G401 (cell line): ENCODE results near the gene CXCL9. TPM values are rescaled to one million over a fixed set of nuclear protein-coding genes. Genes with fewer than 3 reads are reported as not detected.
"Not testable (repeated sequence)": the region's sequence is repeated elsewhere in the genome, so short reads cannot be mapped to it uniquely, and the experiment has no call there.

Experiments used
- DNase-seq: peaks from one replicate; pipeline ENCODE4 v3.0.0-alpha.2; 2015; ENCODE audit warnings: low spot score
- in situ Hi-C: cut with HindIII; loops from 2 replicates; pipeline ENCODE4 v1.10.0; 2016; ENCODE audit warnings: low sequenced_read_pairs, mixed read lengths
- total RNA-seq: library from RNA; depleted of rRNA; stranded (reverse); fragments of >200 nt; shearing (Covaris generic); gene quantifications from 2 replicates; pipeline ENCODE4 v1.2.3, GENCODE V29; 2014; rRNA removed

CXCL9 gene
- total RNA-seq, 1 experiment from 2014 or later = not detected

DNA sequence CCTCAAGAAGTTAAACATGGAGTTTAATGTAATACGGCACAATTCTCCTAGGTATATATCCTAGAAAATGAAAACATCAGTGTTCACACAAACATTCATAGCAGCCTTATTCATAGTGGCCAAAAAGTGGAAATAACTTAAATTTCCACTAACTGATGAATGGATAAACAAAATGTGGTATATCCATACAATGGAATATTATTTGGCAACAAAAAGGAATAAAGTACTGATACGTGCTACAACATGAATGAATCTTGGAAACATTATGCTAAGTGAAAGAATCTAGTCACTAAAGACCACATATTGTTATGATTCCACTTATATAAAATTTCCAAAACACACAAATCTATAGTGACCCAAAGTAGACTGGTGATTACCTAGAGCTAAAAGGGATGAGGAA is 31.1 kb downstream of the CXCL9 start:
- no peak for DNase-seq
- in situ Hi-C loops = no loop called here

GRCh38 chr4:75973766-75974165 is 33.5 kb downstream of the CXCL9 start:
- in situ Hi-C loops = no loop called here

DNA sequence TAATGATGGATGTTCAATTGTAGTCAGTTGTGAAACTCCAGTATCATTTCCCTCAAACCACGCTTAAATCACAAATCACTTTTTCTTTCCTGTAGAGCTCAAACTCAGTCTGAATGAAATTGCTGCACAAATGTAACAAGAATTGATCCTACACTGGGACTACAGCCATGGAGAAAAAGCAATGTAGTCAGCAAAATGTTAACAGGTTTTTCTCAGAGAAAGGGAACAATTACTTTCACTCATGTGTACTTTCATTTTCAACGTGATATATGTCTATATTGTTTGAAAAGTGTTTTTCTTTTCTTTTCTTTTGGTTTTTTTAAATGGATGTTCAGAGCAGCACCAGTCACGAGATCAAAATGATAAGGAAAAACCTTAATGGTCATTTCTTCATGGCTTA is 39.2 kb downstream of the CXCL9 start:
- in situ Hi-C loops = no loop called here
- DNase-seq = no peak

More at GRCh38 chr4:75973766-75974165, 33.5 kb downstream of the CXCL9 start:
- no peak for DNase-seq

GRCh38 chr4:75963558-75963957 is 43.8 kb downstream of the CXCL9 start:
- no peak for DNase-seq

DNA sequence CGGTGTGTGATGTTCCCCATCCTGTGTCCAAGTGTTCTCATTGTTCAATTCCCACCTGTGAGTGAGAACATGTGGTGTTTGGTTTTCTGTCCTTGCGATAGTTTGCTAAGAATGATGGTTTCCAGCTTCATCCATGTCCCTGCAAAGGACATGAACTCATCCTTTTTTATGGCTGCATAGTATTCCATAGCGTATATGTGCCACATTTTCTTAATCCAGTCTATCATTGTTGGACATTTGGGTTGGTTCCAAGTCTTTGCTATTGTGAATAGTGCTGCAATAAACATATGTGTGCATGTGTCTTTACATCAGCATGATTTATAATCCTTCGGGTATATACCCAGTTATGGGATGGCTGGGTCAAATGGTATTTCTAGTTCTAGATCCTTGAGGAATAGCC is 45.2 kb downstream of the CXCL9 start:
- DNase-seq, in situ Hi-C loops: not testable (repeated sequence)

More at GRCh38 chr4:75963558-75963957, 43.8 kb downstream of the CXCL9 start:
- in situ Hi-C loops = no loop called here

- in situ Hi-C loops, DNase-seq: not testable (repeated sequence)
Observed at GRCh38 chr4:75958546-75958945, 48.8 kb downstream of the CXCL9 start.

DNA sequence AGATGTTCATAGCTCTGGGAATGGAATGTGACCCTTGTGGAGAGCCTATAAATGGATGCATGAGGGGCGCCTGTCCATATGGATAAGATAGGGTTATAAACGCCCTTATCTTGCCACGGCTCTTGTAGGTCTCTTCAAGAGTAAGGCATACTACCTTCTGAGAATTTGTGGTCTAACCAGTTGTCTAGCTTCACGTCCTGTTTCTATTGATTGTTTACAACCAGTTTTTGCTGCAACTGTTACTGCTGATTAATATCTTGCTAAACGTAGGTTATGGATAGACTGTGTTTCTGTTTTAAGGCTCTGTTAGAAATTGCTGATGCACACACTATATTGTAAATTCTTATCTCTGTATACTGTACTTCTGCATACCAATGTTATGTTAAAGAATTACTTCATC is 52.5 kb downstream of the CXCL9 start:
- DNase-seq, in situ Hi-C loops: not testable (repeated sequence)

DNA sequence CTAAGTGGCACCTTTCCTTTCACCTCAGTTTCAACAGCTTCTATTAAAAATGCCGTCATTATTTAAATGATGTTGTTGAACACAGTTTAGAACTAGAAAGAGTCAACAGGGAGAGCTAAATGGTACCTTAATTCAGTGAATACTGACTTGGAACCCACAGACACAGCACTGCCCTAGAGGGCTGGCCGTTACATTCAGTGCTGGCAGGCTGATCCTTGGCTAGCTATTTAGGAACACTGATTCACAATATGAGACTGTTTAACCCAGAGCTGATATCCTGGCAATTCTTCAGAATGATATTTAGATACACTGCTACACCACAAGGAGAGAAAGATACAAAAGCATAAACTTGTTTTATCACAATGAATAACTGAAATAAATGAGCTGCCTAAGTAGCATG is 53.8 kb downstream of the CXCL9 start:
- in situ Hi-C loops = no loop called here
- DNase-seq = no peak

Other genes starting within 250 kb of the CXCL9 start
- not detected in 2 replicates for gene PPEF2, start 105.1 kb downstream of the CXCL9 start, total RNA-seq
- 23.5 and 50.0 TPM in 2 replicates for gene NAAA, start 66.5 kb downstream of the CXCL9 start, total RNA-seq
- gene SDAD1, start 16.6 kb downstream of the CXCL9 start, total RNA-seq = 24.2 and 47.0 TPM in 2 replicates
- not detected in 2 replicates for gene CXCL10, start 16.0 kb upstream of the CXCL9 start, total RNA-seq
- gene CXCL11, start 28.6 kb upstream of the CXCL9 start, total RNA-seq = not detected in 2 replicates
- gene ART3, start 67.2 kb upstream of the CXCL9 start, total RNA-seq = not detected in 2 replicates
- gene NUP54, start 140.9 kb upstream of the CXCL9 start, total RNA-seq = 78.2 and 130 TPM in 2 replicates
- 39.9 and 61.3 TPM in 2 replicates for gene SCARB2, start 206.3 kb upstream of the CXCL9 start, total RNA-seq
- 0.37 and 2.8 TPM in 2 replicates for gene FAM47E, start 244.2 kb upstream of the CXCL9 start, total RNA-seq